ENCODE measurements around the gene MAP4K2.

Gene MAP4K2

GRCh38 chr11:64754919-64755662 is 47.9 kb downstream of the MAP4K2 start:
- no peak overlapping the region for H3K4me3 Mint-ChIP-seq
- peak overlapping the region; percentile 49 for H3K27ac Mint-ChIP-seq (ENCODE audit: low read depth)
- ATAC-seq (replicated peaks; ENCODE audit: extremely low read depth, poor library complexity, severe bottlenecking): no peak
- H3K4me1 Mint-ChIP-seq: peaks cover 20% of the 10 kb centered on the region
- no peaks in the 10 kb centered on the region for H3K27me3 Mint-ChIP-seq
- no peaks in the 10 kb centered on the region for H3K9me3 Mint-ChIP-seq
- DNase-seq (ENCODE audit: low spot score in 2 of 2): no peak
- peaks cover 32% of the 10 kb centered on the region for H3K36me3 Mint-ChIP-seq (ENCODE audit: insufficient read depth)

DNA sequence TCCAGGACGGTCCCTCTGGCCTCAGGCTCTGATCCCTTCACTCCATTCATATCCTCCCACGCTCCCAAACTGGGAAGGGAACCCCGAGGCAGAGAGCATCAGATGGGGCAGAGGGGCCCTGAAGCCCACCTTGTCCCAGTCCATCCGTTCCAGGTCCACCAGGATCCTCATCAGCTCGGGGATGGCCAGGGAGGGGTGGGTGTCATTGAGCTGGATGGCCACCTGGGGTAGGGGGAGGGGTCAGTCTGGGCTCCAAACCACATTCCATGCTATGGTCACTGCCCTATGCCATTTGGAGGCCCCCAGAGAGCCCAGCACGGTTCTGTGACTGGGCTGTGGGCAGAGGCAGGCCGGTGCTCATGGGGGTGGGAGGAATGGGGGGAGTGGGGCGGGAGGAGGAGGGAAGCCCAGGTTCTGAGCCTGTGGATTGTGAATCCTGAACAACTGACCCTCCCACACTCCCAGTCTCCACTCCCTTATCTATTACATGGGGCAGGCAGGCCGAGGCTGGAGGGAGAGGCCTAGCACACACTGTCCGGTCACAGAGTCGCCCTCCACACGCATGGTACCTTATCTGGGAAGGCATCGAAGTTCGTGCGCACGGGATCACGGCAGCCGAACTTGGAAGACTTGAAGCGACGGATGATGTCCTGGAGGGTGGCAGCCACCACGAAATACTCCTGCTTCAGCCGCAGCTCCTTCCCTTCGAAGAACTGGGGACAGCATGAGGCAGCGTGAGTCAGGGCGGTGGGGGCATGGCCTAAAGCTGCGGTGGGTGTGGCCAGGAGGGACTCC is 48.7 kb downstream of the MAP4K2 start:
- peaks cover 13% of the 10 kb centered on the region for H3K4me1 Mint-ChIP-seq
- no peak for ATAC-seq (replicated peaks; ENCODE audit: extremely low read depth, poor library complexity, severe bottlenecking)
- peak overlapping the region; percentile 49 for H3K27ac Mint-ChIP-seq (ENCODE audit: low read depth)
- no peak overlapping the region for H3K4me3 Mint-ChIP-seq
- peaks cover 25% of the 10 kb centered on the region for H3K36me3 Mint-ChIP-seq (ENCODE audit: insufficient read depth)
- no peaks in the 10 kb centered on the region for H3K27me3 Mint-ChIP-seq
- H3K9me3 Mint-ChIP-seq: no peaks in the 10 kb centered on the region
- no peak for DNase-seq (ENCODE audit: low spot score in 2 of 2)

GRCh38 chr11:64753380-64754123 is 49.5 kb downstream of the MAP4K2 start:
- no peak overlapping the region for H3K4me3 Mint-ChIP-seq
- peaks cover 23% of the 10 kb centered on the region for H3K36me3 Mint-ChIP-seq (ENCODE audit: insufficient read depth)
- peaks cover 13% of the 10 kb centered on the region for H3K4me1 Mint-ChIP-seq
- DNase-seq (ENCODE audit: low spot score in 2 of 2) (no peak), ATAC-seq (replicated peaks; ENCODE audit: extremely low read depth, poor library complexity, severe bottlenecking) (no peak)
- H3K27me3 Mint-ChIP-seq: no peaks in the 10 kb centered on the region
- no peaks in the 10 kb centered on the region for H3K9me3 Mint-ChIP-seq
- no peak overlapping the region for H3K27ac Mint-ChIP-seq (ENCODE audit: low read depth)

- no peaks in the 10 kb centered on the region for H3K27me3 Mint-ChIP-seq
- ATAC-seq (replicated peaks; ENCODE audit: extremely low read depth, poor library complexity, severe bottlenecking) (no peak), DNase-seq (ENCODE audit: low spot score in 2 of 2) (no peak)
- peaks cover 24% of the 10 kb centered on the region for H3K36me3 Mint-ChIP-seq (ENCODE audit: insufficient read depth)
- H3K4me1 Mint-ChIP-seq: peaks cover 17% of the 10 kb centered on the region
- no peak overlapping the region for H3K27ac Mint-ChIP-seq (ENCODE audit: low read depth)
- no peaks in the 10 kb centered on the region for H3K9me3 Mint-ChIP-seq
- H3K4me3 Mint-ChIP-seq: no peak overlapping the region
These were observed 50.0 kb downstream of the MAP4K2 start for GRCh38 chr11:64753019-64753379.

DNA sequence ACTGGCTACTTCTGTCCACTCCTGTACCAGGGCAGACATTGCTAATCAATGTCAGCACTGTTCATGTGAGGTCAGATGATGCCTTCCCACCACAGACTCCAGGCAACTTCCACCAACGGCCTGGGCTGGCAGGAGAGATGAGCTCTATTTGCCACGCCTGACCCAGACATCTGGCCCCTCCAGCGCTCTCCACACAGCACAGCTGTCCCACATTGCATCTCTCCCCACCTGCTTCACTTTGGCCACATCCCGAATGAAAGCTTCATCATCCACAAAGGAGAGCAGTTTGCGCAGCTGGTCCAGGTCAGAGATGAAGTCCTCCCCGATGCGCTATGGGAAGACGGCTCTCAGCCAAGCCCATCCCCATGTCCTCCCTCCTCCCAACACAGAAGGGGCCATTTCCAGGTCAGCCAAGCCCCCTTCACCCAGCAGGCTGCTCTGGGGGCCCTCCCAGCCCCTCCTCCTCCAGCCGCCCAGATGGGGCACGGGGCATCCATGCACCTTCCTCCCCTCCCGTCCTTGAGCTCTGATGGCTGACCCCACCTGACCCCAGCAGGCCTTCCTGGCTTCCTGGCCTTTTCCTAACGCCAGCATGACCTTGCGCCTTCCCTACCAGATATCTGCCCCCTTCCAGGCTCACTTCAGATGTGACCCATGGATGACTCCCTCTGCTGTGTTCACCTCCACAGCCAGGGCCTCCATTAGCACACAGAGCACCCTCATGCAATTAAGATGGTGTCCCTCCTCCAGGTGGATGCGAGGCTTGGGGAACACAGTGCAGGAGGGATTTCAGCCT is 50.6 kb downstream of the MAP4K2 start:
- peaks cover 19% of the 10 kb centered on the region for H3K4me1 Mint-ChIP-seq
- H3K4me3 Mint-ChIP-seq: no peak overlapping the region
- no peak overlapping the region for H3K27ac Mint-ChIP-seq (ENCODE audit: low read depth)
- no peaks in the 10 kb centered on the region for H3K27me3 Mint-ChIP-seq
- peaks cover 24% of the 10 kb centered on the region for H3K36me3 Mint-ChIP-seq (ENCODE audit: insufficient read depth)
- ATAC-seq (replicated peaks; ENCODE audit: extremely low read depth, poor library complexity, severe bottlenecking) (no peak), DNase-seq (ENCODE audit: low spot score in 2 of 2) (no peak)
- no peaks in the 10 kb centered on the region for H3K9me3 Mint-ChIP-seq

GRCh38 chr11:64751580-64751979 is 51.4 kb downstream of the MAP4K2 start:
- Mint-ChIP-seq H3K9me3 (no peaks in the 10 kb centered on the region), H3K4me3 (no peak overlapping the region), H3K36me3 (ENCODE audit: insufficient read depth) (peaks cover 21% of the 10 kb centered on the region), H3K27me3 (no peaks in the 10 kb centered on the region), H3K27ac (ENCODE audit: low read depth) (no peak overlapping the region), H3K4me1 (peaks cover 19% of the 10 kb centered on the region)
- DNase-seq (ENCODE audit: low spot score in 2 of 2) (no peak), ATAC-seq (replicated peaks; ENCODE audit: extremely low read depth, poor library complexity, severe bottlenecking) (no peak)

GRCh38 chr11:64751136-64751535 is 51.9 kb downstream of the MAP4K2 start:
- ATAC-seq (replicated peaks; ENCODE audit: extremely low read depth, poor library complexity, severe bottlenecking): no peak
- Mint-ChIP-seq H3K9me3 (no peaks in the 10 kb centered on the region), H3K4me3 (no peak overlapping the region), H3K36me3 (ENCODE audit: insufficient read depth) (peaks cover 19% of the 10 kb centered on the region), H3K27ac (ENCODE audit: low read depth) (no peak overlapping the region), H3K4me1 (peaks cover 23% of the 10 kb centered on the region), H3K27me3 (no peaks in the 10 kb centered on the region)
- DNase-seq (ENCODE audit: low spot score in 2 of 2): no peak

DNA sequence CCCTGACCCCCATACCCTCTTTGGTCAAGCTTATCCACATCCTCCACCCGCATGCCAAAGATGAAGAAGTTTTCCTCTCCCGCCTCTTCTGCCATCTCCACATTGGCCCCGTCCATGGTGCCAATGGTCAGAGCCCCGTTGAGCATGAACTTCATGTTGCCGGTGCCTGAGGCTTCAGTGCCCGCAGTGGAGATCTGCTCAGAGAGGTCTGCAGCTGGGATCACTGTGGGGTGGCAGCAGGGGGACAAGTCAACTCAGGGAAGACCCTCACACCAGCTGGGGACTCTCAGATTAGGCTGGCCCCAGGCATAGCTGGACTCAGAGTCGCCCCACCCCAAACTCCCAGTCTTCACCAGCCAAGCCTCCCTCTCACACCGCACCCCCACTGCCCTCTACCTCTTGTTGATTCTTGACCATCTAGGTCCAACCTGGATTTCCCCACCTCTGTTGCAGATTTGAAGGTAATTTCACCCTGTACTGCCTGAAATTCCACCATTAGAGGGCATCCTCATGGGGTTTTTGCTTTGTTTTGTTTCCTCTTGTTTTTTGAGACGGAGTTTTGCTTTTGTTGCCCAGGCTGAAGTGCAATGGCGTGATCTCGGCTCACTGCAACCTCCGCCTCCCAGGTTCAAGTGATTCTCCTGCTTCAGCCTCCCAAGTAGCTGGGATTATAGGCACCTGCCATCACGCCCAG is 52.5 kb downstream of the MAP4K2 start:
- Mint-ChIP-seq H3K4me1 (peaks cover 25% of the 10 kb centered on the region), H3K27ac (ENCODE audit: low read depth) (no peak overlapping the region), H3K9me3 (no peaks in the 10 kb centered on the region), H3K4me3 (no peak overlapping the region), H3K36me3 (ENCODE audit: insufficient read depth) (peaks cover 22% of the 10 kb centered on the region), H3K27me3 (no peaks in the 10 kb centered on the region)
- no peak for DNase-seq (ENCODE audit: low spot score in 2 of 2)
- no peak for ATAC-seq (replicated peaks; ENCODE audit: extremely low read depth, poor library complexity, severe bottlenecking)

DNA sequence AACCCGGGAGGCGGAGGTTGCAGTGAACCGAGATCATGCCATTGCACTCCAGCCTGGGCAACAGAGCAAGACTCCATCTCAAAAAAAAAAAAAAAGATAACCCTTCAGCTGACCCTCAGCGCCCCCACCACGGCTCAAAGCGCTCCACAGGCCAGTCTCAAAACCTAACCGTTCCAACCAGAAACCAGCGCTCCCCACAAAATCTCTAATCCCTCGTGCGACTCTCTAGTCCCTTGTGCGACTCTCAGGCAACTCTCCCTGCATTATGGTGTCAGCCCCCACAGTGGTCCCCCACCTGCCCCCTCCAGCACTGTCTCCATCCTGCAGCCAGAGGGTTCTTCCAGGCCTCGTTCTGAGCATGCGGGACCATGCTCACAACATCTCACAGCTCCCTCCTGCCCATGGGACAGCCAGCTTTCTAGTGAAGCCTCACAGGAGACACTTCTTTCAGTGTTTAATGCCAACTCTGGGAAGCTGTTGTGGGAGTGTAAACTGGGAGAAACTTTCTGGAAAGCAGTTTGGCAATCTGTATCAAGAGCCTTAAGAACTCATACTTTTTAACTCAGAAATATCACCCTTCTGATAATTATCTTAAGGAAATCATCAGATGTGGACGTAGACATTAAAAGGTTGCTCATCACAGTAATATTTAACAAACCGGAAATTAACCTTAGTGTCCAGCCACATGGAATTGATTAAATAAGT is 54.9 kb downstream of the MAP4K2 start:
- DNase-seq (ENCODE audit: low spot score in 2 of 2): no peak
- H3K27me3 Mint-ChIP-seq: no peaks in the 10 kb centered on the region
- H3K36me3 Mint-ChIP-seq (ENCODE audit: insufficient read depth): peaks cover 31% of the 10 kb centered on the region
- H3K4me3 Mint-ChIP-seq: no peak overlapping the region
- peaks cover 40% of the 10 kb centered on the region for H3K4me1 Mint-ChIP-seq
- no peak overlapping the region for H3K27ac Mint-ChIP-seq (ENCODE audit: low read depth)
- H3K9me3 Mint-ChIP-seq: no peaks in the 10 kb centered on the region
- no peak for ATAC-seq (replicated peaks; ENCODE audit: extremely low read depth, poor library complexity, severe bottlenecking)

GRCh38 chr11:64746486-64746885 is 56.5 kb downstream of the MAP4K2 start:
- H3K4me1 Mint-ChIP-seq: peaks cover 46% of the 10 kb centered on the region
- peaks cover 34% of the 10 kb centered on the region for H3K36me3 Mint-ChIP-seq (ENCODE audit: insufficient read depth)
- no peaks in the 10 kb centered on the region for H3K9me3 Mint-ChIP-seq
- H3K4me3 Mint-ChIP-seq: peak overlapping the region; percentile 88
- ATAC-seq (replicated peaks; ENCODE audit: extremely low read depth, poor library complexity, severe bottlenecking) (no peak), DNase-seq (ENCODE audit: low spot score in 2 of 2) (no peak)
- no peaks in the 10 kb centered on the region for H3K27me3 Mint-ChIP-seq
- H3K27ac Mint-ChIP-seq (ENCODE audit: low read depth): peak overlapping the region; percentile 99

DNA sequence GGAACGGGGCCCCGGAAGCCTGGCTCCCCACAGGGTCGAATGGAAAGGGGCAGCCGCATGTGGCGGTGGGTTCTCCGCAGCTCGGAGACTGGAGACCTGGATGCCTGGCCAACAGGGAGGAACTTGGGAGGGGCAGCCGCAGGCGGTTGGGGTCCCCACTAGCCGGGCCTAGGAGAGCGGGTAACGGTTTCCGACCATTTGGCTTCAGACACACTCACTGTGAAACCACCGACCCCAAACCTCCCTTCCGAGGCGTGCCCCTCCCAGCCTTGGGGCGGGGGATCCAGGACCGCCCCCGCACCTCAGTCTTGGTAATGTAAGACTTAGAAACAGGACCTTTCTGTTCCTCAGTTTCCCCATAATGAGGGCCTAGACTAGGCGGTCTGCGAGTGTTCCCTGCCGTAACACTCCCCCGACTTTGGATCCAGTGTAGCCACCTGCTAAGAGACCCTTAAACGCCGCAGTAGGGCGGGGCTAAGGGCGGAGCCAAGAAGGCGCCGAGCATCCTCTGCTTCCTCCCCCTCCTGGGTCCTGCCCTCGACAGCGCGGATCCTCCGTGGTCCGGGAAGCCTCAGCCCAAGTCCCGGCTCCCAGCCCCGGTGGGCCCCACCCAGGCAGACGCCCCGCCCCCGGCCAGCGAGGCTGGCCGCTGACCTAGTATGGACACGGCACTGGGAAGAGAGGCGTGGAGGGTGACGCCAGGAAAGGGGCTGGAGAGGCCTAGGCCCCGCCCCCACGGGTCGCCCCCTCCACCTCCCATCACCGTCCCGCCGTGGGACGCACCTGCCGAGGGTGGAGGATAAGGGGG is 57.3 kb downstream of the MAP4K2 start:
- Mint-ChIP-seq H3K27me3 (no peaks in the 10 kb centered on the region), H3K4me1 (peaks cover 48% of the 10 kb centered on the region), H3K36me3 (ENCODE audit: insufficient read depth) (peaks cover 39% of the 10 kb centered on the region), H3K9me3 (no peaks in the 10 kb centered on the region), H3K4me3 (peak overlapping the region; percentile 88), H3K27ac (ENCODE audit: low read depth) (peak overlapping the region; percentile 99)
- DNase-seq (ENCODE audit: low spot score in 2 of 2) (peak; percentile 77 to 84), ATAC-seq (replicated peaks; ENCODE audit: extremely low read depth, poor library complexity, severe bottlenecking) (peak; percentile 52)

Measured in central memory CD8-positive, alpha-beta T cell (primary cell).